ENCODE data around the gene TACO1.
A peak's percentile ranks its signal among the peaks of the same experiment; 100 is the strongest.

TACO1 gene

GRCh38 chr17:63646488-63646806 is 45.8 kb downstream of the TACO1 start:
- Histone ChIP-seq H2BK15ac (ENCODE audit: low read length) (no peak overlapping the region), H3K36me3 (replicated peaks in 1 of 2; ENCODE audit: control insufficient read depth in 2 of 2, insufficient read depth in 2 of 2, low read length in 2 of 2) (peaks cover 3 to 61% of the 10 kb centered on the region in 2 donors), H3K27ac (replicated peaks; ENCODE audit: low read length) (no peak overlapping the region), H3K9me3 (replicated peaks in 1 of 2; ENCODE audit: control insufficient read depth in 2 of 2, insufficient read depth in 1 of 2, low read depth in 1 of 2, low read length in 2 of 2) (no peaks in the 10 kb centered on the region), H3K4me1 (ENCODE audit: control insufficient read depth in 2 of 2, insufficient read depth in 1 of 2, low read depth in 1 of 2, low read length in 2 of 2) (no peaks in the 10 kb centered on the region), H4K91ac (ENCODE audit: low read depth, low read length, poor library complexity) (no peak overlapping the region), H4K8ac (ENCODE audit: low read depth, low read length) (no peak overlapping the region), H3K4me2 (ENCODE audit: insufficient read depth, low read length, poor library complexity, severe bottlenecking) (no peak overlapping the region), H2AFZ (ENCODE audit: low read length) (no peak overlapping the region), H3K9ac (ENCODE audit: low read depth, low read length, poor library complexity) (no peak overlapping the region), H3K23ac (ENCODE audit: low read depth, low read length, poor library complexity) (no peak overlapping the region), H3K18ac (ENCODE audit: low read length) (no peak overlapping the region), H2BK120ac (ENCODE audit: low read depth, low read length) (no peak overlapping the region), H3K27me3 (ENCODE audit: control insufficient read depth in 3 of 3, insufficient read depth in 3 of 3, low read depth in 1 of 3, low read length in 3 of 3) (no peaks in the 10 kb centered on the region), H3K79me1 (ENCODE audit: low read depth, low read length) (no peaks in the 10 kb centered on the region), H3K14ac (ENCODE audit: low read length) (no peak overlapping the region), H2BK12ac (ENCODE audit: low read length) (no peak overlapping the region), H3K4me3 (ENCODE audit: low read length in 2 of 2) (no peak overlapping the region), H3K4ac (ENCODE audit: low read length) (no peak overlapping the region), H2AK5ac (ENCODE audit: low read depth, low read length) (no peak overlapping the region), H2BK5ac (ENCODE audit: low read length) (no peak overlapping the region)
- no CpG with 5 or more reads among the region's 1 CpG for WGBS, 2 donors (ENCODE audit: extremely low coverage in 2 of 2, insufficient read length in 2 of 2, insufficient replicate concordance in 1 of 2)
- no peak for DNase-seq (ENCODE audit: low spot score)

- Histone ChIP-seq H2AFZ (ENCODE audit: low read length) (no peak overlapping the region), H2BK12ac (ENCODE audit: low read length) (no peak overlapping the region), H3K14ac (ENCODE audit: low read length) (no peak overlapping the region), H3K4me2 (ENCODE audit: insufficient read depth, low read length, poor library complexity, severe bottlenecking) (no peak overlapping the region), H3K4ac (ENCODE audit: low read length) (no peak overlapping the region), H4K91ac (ENCODE audit: low read depth, low read length, poor library complexity) (no peak overlapping the region), H3K18ac (ENCODE audit: low read length) (no peak overlapping the region), H3K27ac (replicated peaks; ENCODE audit: low read length) (no peak overlapping the region), H4K8ac (ENCODE audit: low read depth, low read length) (peak overlapping the region; percentile 43), H3K4me3 (ENCODE audit: low read length in 2 of 2) (no peak overlapping the region), H2BK5ac (ENCODE audit: low read length) (no peak overlapping the region), H2AK5ac (ENCODE audit: low read depth, low read length) (no peak overlapping the region), H3K4me1 (ENCODE audit: control insufficient read depth in 2 of 2, insufficient read depth in 1 of 2, low read depth in 1 of 2, low read length in 2 of 2) (no peaks in the 10 kb centered on the region), H2BK15ac (ENCODE audit: low read length) (no peak overlapping the region), H3K9me3 (replicated peaks in 1 of 2; ENCODE audit: control insufficient read depth in 2 of 2, insufficient read depth in 1 of 2, low read depth in 1 of 2, low read length in 2 of 2) (no peaks in the 10 kb centered on the region), H3K36me3 (replicated peaks in 1 of 2; ENCODE audit: control insufficient read depth in 2 of 2, insufficient read depth in 2 of 2, low read length in 2 of 2) (peaks cover 3 to 59% of the 10 kb centered on the region in 2 donors), H3K27me3 (ENCODE audit: control insufficient read depth in 3 of 3, insufficient read depth in 3 of 3, low read depth in 1 of 3, low read length in 3 of 3) (no peaks in the 10 kb centered on the region), H2BK120ac (ENCODE audit: low read depth, low read length) (no peak overlapping the region), H3K9ac (ENCODE audit: low read depth, low read length, poor library complexity) (no peak overlapping the region), H3K79me1 (ENCODE audit: low read depth, low read length) (no peaks in the 10 kb centered on the region), H3K23ac (ENCODE audit: low read depth, low read length, poor library complexity) (no peak overlapping the region)
- DNase-seq (ENCODE audit: low spot score): no peak
- WGBS, 2 donors (ENCODE audit: extremely low coverage in 2 of 2, insufficient read length in 2 of 2, insufficient replicate concordance in 1 of 2): no CpG with 5 or more reads among the region's 4 CpGs
These were observed 46.5 kb downstream of the TACO1 start for GRCh38 chr17:63647065-63647725.

- Histone ChIP-seq H2BK12ac (ENCODE audit: low read length) (no peak overlapping the region), H3K27me3 (ENCODE audit: control insufficient read depth in 3 of 3, insufficient read depth in 3 of 3, low read depth in 1 of 3, low read length in 3 of 3) (no peaks in the 10 kb centered on the region), H4K8ac (ENCODE audit: low read depth, low read length) (no peak overlapping the region), H3K4me3 (ENCODE audit: low read length in 2 of 2) (no peak overlapping the region), H3K4me1 (ENCODE audit: control insufficient read depth in 2 of 2, insufficient read depth in 1 of 2, low read depth in 1 of 2, low read length in 2 of 2) (no peaks in the 10 kb centered on the region), H3K4me2 (ENCODE audit: insufficient read depth, low read length, poor library complexity, severe bottlenecking) (no peak overlapping the region), H3K9ac (ENCODE audit: low read depth, low read length, poor library complexity) (no peak overlapping the region), H3K18ac (ENCODE audit: low read length) (no peak overlapping the region), H3K14ac (ENCODE audit: low read length) (no peak overlapping the region), H3K36me3 (replicated peaks in 1 of 2; ENCODE audit: control insufficient read depth in 2 of 2, insufficient read depth in 2 of 2, low read length in 2 of 2) (peaks cover 6 to 63% of the 10 kb centered on the region in 2 donors), H4K91ac (ENCODE audit: low read depth, low read length, poor library complexity) (no peak overlapping the region), H2AK5ac (ENCODE audit: low read depth, low read length) (no peak overlapping the region), H3K23ac (ENCODE audit: low read depth, low read length, poor library complexity) (no peak overlapping the region), H3K27ac (replicated peaks; ENCODE audit: low read length) (no peak overlapping the region), H2AFZ (ENCODE audit: low read length) (no peak overlapping the region), H2BK120ac (ENCODE audit: low read depth, low read length) (no peak overlapping the region), H3K9me3 (replicated peaks in 1 of 2; ENCODE audit: control insufficient read depth in 2 of 2, insufficient read depth in 1 of 2, low read depth in 1 of 2, low read length in 2 of 2) (no peaks in the 10 kb centered on the region), H2BK5ac (ENCODE audit: low read length) (no peak overlapping the region), H3K79me1 (ENCODE audit: low read depth, low read length) (no peaks in the 10 kb centered on the region), H2BK15ac (ENCODE audit: low read length) (no peak overlapping the region), H3K4ac (ENCODE audit: low read length) (no peak overlapping the region)
- no peak for DNase-seq (ENCODE audit: low spot score)
These were observed 47.2 kb downstream of the TACO1 start for GRCh38 chr17:63647936-63648335.

- H3K27me3 ChIP-seq (ENCODE audit: control insufficient read depth in 3 of 3, insufficient read depth in 3 of 3, low read depth in 1 of 3, low read length in 3 of 3): no peaks in the 10 kb centered on the region
- no peaks in the 10 kb centered on the region for H3K79me1 ChIP-seq (ENCODE audit: low read depth, low read length)
- H2AK5ac ChIP-seq (ENCODE audit: low read depth, low read length): no peak overlapping the region
- no peak overlapping the region for H3K27ac ChIP-seq (replicated peaks; ENCODE audit: low read length)
- H4K91ac ChIP-seq (ENCODE audit: low read depth, low read length, poor library complexity): no peak overlapping the region
- H4K8ac ChIP-seq (ENCODE audit: low read depth, low read length): no peak overlapping the region
- WGBS, 2 donors (ENCODE audit: extremely low coverage in 2 of 2, insufficient read length in 2 of 2, insufficient replicate concordance in 1 of 2): no CpG with 5 or more reads among the region's 1 CpG
- H3K36me3 ChIP-seq (replicated peaks in 1 of 2; ENCODE audit: control insufficient read depth in 2 of 2, insufficient read depth in 2 of 2, low read length in 2 of 2): peaks cover 6 to 73% of the 10 kb centered on the region in 2 donors
- no peak for DNase-seq (ENCODE audit: low spot score)
- no peak overlapping the region for H3K18ac ChIP-seq (ENCODE audit: low read length)
- no peaks in the 10 kb centered on the region for H3K9me3 ChIP-seq (replicated peaks in 1 of 2; ENCODE audit: control insufficient read depth in 2 of 2, insufficient read depth in 1 of 2, low read depth in 1 of 2, low read length in 2 of 2)
- H2BK120ac ChIP-seq (ENCODE audit: low read depth, low read length): no peak overlapping the region
- no peak overlapping the region for H3K9ac ChIP-seq (ENCODE audit: low read depth, low read length, poor library complexity)
- no peak overlapping the region for H2AFZ ChIP-seq (ENCODE audit: low read length)
- H3K4ac ChIP-seq (ENCODE audit: low read length): no peak overlapping the region
- H2BK5ac ChIP-seq (ENCODE audit: low read length): no peak overlapping the region
- no peak overlapping the region for H3K4me2 ChIP-seq (ENCODE audit: insufficient read depth, low read length, poor library complexity, severe bottlenecking)
- H2BK15ac ChIP-seq (ENCODE audit: low read length): no peak overlapping the region
- H3K4me3 ChIP-seq (ENCODE audit: low read length in 2 of 2): no peak overlapping the region
- no peak overlapping the region for H2BK12ac ChIP-seq (ENCODE audit: low read length)
- no peak overlapping the region for H3K23ac ChIP-seq (ENCODE audit: low read depth, low read length, poor library complexity)
- H3K4me1 ChIP-seq (ENCODE audit: control insufficient read depth in 2 of 2, insufficient read depth in 1 of 2, low read depth in 1 of 2, low read length in 2 of 2): no peaks in the 10 kb centered on the region
- no peak overlapping the region for H3K14ac ChIP-seq (ENCODE audit: low read length)
These were observed 49.1 kb downstream of the TACO1 start for GRCh38 chr17:63649813-63650212.
